HG03196 (cell line): ENCODE measurements around the gene TEX12.
"Not testable (repeated sequence)": the region's sequence is repeated elsewhere in the genome, so short reads cannot be mapped to it uniquely, and the experiment has no call there.

Experiments
- ATAC-seq: cut with Tn5 transposase; IDR thresholded peaks from one replicate; pipeline ENCODE4 v1.9.1; 2021; ENCODE audit not compliant: unreplicated experiment

The TEX12 gene, protein sequence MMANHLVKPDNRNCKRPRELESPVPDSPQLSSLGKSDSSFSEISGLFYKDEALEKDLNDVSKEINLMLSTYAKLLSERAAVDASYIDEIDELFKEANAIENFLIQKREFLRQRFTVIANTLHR

DNA sequence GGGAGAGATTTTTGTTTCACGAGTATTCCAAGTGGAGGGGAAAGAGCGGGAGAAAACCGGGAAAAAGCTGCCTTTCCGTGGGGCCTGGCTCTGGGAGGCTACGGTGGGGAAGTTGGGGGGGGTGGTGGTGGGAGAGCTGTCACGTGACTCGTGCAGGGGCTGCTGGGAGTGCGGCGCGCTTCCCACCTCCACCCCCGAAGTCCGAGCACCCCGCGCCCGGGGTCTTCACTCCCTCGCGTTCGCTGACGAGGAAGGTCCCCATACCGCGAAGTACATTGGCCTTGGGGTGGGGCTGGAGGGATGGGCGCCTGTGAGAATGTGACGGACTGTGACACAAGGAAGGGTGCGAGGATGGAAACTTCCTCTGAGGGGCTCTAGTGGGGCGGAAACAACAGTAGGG is at the start of gene TEX12:
TEX12 (plus strand) TSS at position 228 of the 400 bp plus-strand sequence. CDS start 1,897 bp downstream, outside the sequence.
- no peak for ATAC-seq

DNA sequence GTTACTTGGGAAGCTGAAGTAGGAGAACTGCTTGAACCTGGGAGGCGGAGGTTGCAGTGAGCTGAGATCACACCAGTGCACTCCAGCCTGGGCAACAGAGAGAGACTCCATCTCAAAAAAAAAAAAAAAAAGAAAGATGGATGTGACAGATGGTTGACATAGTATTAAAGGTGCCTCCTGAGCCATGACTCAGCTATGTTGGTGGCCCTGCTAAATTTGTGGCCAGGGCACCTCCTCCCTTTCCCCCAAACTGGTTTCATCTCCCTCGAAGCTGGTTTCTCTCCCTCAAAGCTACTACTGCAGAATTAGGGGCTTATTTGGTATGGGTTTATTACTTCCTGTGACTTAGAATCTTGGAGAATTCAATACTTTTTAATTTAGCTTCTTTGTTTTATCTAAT is 49.0 kb upstream of the TEX12 start:
- no peak for ATAC-seq

DNA sequence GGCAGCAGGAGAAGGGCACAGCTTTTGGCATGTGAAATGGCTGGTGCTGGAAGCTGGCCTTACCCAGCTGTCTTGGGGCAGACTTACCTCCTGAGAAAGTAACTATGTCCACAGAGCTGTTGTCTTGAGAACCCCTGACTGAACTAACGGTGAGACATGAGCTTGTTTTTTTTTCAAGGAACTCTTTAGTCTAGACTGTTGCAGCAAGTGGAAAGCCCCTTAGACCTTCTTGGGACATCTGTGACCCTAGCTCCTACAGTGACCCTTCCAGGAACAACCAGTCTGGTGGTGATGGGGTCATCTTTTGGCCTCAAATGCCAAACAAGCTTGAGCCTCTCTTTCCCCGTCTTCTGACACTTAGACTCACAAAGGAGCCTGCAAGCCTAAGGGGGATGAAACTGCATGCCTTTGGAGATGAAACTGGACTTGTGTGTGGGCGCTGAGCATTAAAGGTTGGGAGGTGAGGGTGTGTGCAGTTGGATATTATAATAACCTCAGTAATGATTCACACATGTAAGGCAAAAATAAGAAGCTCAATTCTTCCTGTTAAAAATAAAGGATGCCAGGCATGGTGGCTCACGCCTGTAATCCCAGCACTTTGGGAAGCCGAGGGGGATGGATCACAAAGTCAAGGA is 45.1 kb upstream of the TEX12 start:
- no peak for ATAC-seq

DNA sequence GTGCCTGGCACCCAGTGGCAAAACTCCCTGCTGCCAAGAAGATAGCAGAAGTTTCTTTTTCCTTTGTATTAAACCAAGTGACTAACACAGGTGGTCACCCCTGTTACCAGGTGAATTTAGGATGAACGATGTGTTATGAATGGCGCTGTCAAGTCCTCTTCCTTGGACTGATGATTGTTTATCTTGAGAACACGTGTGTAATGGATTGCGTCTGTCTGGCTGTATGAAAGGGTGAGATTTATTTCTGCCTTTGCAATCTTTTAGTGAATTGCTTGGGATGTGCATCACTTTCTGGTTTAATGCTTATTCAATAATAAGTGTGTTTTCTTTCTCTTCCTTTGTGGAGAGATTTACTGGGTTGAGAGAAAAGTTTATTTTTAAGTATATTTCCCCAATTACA is 44.0 kb upstream of the TEX12 start:
- no peak for ATAC-seq

DNA sequence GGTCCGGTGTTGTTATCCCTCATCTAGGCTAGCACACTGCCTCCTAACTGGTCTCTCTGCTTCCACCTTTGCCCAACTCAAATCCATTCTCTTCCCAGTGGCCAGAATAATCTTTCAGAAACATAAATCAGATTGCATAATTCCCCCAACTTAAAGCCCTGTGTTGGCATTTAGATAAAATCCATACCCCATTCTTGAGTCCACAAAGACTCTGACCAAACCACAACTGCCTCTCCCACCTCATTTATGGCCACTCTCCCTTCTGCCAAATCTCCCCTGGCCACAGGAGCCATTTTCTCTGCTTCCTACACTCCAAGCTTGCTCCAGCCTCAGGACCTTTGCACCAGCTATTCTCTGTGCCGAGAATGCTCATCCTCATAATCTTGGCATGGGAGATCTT is 40.1 kb upstream of the TEX12 start:
- no peak for ATAC-seq

DNA sequence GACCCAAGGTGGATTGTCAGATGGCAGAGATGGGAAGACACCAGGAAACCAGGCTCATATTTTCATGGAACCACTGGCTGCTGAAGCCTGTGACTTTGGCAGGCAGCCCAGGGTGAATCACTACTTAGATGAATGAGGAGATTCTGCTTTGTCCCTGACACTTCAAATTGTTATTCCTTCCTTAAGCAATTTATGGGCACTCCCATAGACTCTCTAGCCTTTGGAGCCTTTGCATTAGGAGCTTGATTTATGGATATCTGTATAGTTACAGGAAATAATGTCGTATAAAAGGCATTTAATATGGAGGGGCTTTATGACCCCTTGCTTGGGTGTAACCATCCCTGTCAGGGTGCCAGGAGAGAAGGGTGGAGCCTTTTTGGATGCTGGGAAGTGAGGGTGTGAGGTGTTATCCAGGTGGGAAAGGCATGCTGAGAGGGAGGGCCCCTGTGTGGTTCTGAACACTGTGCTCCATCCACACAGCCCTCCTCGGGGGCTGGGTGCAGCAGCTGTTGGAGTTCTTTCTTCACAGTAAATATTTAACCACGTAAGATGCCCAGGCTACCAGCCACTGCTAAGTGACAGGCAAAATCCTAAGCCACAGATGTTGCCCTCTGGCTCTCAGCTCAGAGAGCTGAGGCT is 38.6 kb upstream of the TEX12 start:
- no peak for ATAC-seq

DNA sequence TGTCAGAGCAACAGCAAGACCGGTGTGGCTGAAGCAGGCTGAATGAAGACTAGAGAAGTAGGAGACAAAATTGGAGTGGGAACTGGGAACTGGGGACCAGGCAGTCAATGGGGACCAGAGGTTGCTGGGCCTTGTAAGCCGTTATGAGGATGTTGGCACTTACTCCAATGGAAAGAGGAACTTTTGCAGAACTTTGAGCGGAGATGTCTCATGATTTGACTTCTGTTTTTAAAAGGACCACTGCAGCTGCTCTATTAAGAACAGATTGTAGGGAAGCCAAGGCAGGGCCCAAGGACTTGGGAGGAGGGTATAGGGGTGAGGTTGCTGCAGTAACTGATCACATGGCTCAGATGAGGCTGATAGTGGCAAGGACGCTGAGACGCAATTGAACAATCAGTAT is 37.5 kb upstream of the TEX12 start:
- ATAC-seq = no peak

DNA sequence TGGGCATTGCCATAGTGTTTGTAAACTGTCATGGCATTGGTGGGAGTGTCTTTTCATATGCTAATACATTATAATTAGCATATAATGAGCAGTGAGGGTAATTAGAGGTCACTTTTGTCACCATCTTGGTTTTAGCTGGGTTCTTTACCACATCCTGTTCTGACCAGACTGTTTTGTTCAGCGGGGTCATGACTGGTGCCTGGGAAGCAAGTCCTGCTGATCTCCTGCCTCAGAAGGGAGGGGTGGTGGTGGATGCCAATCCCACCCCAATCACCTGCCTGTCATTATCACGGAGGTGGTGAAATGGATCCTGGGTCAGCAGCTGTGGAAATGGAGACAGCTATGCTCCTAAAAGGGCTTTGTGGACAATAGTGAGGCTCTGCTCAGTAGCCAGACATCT is 34.4 kb upstream of the TEX12 start:
- no peak for ATAC-seq

DNA sequence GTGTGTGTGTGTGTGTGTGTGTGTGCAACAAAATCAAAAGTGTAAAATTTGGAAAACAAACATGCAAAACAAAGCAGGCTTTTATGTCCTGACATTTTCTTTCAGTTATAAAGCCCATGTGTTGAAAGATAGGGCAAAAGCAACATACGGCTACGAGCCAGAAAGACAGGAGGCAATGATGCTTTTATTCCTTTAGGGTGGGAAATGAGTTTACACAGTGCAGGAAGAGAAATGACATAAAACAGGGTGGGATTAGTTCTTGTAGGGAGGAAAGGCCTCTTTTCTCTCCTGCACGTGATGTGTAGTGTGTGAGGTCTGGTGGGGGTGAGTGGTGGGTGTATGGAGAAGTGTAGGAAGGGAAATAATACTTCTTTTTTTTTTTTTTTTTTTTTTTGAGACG is 32.7 kb upstream of the TEX12 start:
- ATAC-seq = no peak

DNA sequence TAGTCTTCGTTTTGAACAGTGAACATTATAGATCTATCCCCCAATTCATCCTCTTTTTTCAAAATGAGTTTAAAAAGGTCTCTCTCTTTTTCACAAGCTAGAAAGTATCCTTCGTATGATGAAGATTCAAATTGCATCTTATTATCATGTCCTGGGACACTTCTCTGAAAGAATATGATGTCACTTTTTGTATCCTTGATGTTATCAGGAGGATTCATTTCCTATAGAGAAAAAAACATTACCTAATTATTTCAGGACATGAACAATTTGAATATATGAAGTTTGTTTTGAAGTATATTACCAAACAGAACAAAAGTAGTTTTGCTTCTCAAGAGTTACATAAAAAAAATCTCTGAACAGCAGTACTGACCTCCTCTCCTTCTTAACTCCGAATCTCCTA is 23.6 kb upstream of the TEX12 start:
- ATAC-seq = no peak

DNA sequence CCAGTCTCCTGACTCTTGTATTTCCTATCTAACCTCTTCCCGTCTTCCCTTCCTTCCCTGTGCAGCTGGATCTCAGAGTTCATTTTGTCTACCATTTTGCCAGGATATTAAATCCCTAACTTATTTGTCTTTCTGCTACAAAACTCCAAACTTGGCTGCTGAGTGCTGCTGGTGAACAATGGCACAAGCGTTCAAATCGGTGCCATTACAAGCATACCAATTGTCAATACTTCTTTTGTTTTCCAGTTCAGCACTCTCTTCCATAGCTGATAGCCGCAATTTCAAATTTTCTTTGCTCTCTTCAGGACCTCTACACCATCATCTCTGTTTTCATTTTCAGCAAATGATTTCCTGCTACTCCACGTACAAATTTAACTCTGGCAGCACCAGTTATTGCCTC is 16.7 kb upstream of the TEX12 start:
- ATAC-seq = no peak

DNA sequence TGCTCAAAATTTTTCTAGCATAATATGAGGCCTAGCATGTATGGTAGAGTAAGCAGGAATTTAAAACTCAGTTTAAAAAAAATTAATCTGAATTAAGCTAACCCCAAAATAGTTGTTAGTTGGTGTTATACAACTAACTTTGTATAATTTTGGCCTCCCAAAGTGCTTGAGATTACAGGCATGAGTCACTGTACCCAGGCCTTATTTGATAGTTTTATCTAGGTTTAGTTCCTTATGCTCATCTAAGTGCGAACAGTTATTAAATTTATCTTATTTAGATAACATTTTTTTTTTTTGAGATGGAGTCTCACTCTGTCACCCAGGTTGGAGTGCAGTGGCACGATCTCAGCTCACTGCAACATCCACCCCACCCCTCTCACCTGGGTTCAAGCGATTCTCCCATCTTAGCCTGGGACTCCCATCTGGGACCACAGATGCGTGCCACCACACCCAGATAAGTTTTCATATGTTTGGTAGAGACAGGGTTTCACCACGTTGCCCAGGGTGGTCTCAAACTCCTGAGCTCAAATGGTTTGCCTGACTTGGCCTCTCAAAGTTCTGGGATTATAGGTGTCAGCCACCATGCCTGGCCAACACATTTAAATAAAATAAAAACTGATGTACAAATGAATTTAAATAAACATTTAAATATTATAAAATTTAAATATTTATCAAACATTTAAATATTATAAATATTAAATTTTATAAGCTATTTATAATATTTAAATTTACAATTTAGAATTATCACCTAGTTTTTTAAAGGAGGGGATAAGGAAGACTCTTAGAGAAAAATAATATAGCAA is 10.8 kb upstream of the TEX12 start:
- no peak for ATAC-seq

DNA sequence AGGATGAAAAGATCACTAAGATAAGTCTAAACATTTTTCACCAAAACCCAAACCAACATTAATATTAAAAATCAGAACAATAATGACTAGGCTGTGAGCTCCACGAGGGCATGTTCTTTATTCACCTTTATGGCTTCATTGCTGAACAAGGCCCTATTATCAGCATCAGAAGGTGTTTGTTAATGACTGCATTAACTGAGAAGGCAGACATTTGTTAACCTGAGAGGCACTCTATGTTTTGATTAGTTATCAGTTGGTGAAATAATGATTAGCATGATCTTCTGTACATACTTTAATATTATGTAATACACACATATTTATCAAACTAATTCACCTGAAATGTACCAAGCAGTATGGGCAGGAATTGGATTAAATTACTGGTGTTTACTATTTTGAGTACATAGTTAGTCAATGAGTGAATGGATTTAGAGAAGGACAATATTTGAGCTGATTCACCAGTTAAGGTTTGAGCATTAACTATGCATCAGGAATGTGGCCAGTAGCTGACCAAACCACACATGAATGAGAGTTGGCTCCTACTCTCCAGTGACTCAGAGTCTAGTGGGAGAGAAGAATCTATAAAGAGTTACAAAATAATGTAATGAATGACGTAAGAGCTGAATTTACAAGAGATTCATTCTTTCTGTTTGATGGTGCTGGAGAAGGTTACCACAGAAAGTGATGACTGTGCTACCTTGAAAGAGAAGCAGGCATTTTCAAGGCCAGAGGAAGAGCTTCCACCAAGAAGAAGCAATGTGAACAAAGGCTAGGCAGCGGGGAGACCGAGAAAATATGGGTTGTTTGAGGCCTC is 10.0 kb upstream of the TEX12 start:
- ATAC-seq = peak; percentile 60

DNA sequence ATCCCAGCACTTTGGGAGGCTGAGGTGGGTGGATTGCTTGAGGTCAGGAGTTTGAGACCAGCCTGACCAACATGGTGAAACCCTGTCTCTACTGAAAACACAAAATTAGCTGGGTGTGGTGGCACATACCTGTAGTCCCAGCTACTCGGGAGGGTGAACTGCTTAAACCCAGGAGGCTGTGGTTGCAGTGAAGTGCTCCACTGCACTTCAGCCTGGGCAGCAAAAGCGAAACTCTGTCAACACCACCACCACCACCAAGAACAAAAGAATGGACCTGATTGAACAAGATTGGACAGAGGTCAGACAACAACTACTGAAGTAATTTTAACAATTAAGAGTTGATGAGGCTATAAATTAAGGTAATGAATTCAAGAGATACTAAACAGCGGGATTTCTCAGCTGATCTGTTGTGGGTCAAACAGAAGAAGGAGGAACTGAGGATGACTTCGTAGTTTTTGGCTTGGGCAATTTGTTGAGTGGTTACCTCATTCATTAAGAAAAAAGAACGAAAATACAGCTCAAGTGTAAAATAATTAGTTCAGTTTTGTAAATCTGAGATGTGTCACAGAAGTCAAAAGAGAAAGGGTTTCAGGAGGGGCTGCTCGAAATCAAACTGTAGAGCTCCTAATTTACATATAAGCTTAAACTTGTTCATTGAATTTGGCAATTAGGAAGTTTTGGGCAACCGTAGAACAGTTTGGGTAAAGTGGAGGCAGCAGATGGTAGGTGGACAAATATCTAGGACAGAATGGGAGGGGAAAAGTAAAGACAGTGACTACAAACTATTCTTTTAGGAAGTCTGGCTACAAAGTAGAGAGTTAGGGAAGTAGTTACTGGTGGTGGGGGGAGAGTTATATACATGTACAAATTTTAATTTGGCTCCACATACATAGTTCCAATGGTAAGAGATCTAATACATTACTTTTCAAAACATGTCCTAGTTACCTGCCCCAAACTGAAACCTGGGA is 7.8 kb upstream of the TEX12 start:
- no peak for ATAC-seq

DNA sequence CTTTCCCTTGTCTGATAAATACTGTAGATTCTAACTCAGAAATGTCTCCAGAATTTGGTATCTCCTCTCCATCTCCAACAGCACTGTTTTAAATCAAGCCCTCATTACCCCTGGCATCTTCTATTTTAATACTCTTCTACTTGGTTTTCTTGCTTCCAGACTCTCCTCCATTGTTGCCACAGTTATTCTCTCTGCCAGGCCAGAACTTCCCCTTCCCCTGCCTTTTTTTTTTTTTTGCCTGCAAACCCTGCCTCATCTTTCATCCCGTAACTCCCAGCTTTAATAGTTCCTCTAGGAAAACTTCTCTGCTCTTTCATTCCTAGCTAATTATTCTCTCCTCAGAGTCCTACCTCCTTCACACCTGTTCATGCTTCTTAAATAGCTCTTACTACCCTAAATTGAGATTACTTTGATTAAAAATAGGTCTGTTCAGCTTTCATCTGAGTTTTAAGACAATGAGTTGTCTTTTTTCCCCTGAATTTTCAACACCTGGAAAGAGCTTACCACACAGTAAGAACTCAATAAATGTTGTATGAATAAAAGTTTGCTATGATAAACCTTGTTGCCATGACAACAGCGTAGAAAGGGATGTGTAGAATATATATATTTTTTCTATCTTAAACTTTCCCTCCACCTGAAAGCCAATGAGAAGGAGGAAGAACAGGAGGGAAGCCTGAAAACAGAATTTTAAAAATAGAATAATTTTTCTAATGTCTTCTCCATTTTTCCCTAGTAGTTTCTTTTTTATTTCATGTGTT is 6.9 kb upstream of the TEX12 start:
- ATAC-seq = no peak

DNA sequence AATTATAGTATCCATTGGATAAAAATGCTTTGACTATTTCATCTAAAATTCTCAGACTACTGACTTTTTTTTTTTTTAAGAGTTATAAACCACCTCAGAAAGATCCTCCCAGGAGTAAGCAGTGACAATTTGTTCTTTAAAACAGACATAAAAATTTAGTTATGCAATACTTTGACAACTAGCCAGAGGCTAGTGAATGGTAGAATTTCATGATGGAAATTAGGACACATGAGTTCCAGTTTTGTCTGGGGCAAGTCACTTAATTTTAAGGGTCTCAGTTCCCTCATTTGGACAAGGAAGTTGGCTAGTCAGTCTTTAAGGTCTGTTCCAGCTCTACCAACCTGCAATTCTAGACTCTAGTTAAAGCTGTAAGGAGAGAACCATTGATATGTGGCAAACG is 6.2 kb upstream of the TEX12 start:
- ATAC-seq = no peak

DNA sequence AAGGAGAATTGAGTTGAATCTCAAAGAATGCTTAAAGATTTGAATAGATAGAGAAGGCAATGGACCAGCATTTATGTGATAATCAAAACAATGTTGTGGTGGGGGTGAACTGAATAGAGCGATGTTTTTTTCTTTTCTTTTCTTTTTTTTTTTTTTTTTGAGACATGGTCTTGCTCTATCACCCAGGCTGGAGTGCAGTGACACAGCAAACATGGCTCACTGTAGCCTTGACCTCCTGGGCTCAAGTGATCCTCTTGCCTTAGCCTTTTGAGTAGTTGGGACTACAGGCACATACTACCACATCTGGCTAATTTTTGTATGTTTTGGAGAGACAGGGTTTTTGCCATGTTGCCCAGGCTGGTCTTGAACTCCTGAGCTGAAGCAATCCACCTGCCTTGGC is 5.0 kb upstream of the TEX12 start:
- not testable (repeated sequence) for ATAC-seq

DNA sequence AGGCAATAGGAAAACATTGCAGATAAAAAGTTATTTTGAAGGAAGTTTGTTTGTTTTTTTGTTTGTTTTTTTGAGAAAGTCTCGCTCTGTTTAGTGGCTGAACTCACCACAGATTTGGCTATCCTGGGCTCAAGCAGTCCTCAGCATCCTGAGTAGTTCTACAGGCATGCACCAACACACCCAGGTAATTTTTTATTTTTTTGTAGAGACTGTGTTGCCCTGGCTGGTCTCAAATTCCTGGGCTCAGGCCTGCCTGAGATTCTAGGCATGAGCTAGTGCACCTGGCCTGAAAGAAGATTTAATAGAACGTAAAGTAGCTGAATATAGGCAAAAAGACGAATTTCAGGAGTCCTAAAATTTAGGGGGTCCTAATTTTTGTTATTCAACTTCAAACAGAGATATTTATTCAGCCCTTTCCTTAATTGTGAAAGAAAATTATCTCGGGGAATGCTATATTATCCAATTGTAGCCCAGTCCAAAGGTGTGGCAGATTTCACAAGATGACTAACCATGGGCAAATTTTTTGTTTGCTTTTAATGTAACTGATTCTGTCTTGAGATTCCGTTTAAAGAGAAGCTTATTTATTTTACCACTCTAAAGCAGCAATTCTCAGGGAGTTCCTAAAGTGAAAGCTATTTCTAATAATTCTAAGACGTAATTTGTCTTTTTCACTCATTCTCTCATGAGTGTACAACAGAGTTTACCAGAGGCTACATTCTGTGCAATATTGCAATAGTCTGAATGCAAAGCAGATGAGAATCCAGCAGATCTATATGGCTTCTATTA is 4.2 kb upstream of the TEX12 start:
- ATAC-seq = no peak
